GM19395 (cell line): ENCODE results near the gene CEP170.
"Not testable (repeated sequence)": the region's sequence is repeated elsewhere in the genome, so short reads cannot be mapped to it uniquely, and the experiment has no call there.

Experiments
- ATAC-seq: cut with Tn5 transposase; IDR thresholded peaks from one replicate; pipeline ENCODE4 v1.9.1; 2021; ENCODE audit warnings: mild to moderate bottlenecking, moderate library complexity; ENCODE audit not compliant: unreplicated experiment

CEP170 gene

GRCh38 chr1:243236604-243237252, 18.4 kb downstream of the CEP170 start:
- peak; percentile 87 for ATAC-seq

- ATAC-seq = no peak
These were observed 20.0 kb downstream of the CEP170 start for GRCh38 chr1:243234978-243235647.

- ATAC-seq = no peak
These were observed 21.2 kb downstream of the CEP170 start for GRCh38 chr1:243233908-243234307.

- no peak for ATAC-seq
These were observed 24.2 kb downstream of the CEP170 start for GRCh38 chr1:243230914-243231313.

GRCh38 chr1:243229526-243229925, 25.6 kb downstream of the CEP170 start:
- ATAC-seq = no peak

DNA sequence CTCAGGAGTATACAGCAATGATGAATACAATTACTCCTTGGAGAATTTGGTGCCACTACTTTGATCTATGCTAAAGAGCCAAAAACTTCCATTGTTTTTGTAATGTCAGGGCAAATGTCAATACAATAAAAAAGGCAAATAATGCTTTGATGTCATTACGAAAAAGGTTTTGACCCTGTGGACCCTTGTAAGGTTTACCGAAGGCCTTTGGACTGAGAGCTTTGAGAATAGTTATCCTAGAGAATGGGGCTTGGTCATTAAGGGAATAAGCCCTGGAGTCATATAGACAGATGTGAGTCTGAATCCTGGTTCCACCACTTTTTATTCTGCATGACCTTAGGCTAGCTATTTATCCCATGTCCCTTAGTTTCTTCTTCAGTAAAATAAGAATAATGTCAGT, 27.5 kb downstream of the CEP170 start:
- ATAC-seq = no peak

GRCh38 chr1:243218059-243218458, 37.0 kb downstream of the CEP170 start:
- ATAC-seq = no peak

DNA sequence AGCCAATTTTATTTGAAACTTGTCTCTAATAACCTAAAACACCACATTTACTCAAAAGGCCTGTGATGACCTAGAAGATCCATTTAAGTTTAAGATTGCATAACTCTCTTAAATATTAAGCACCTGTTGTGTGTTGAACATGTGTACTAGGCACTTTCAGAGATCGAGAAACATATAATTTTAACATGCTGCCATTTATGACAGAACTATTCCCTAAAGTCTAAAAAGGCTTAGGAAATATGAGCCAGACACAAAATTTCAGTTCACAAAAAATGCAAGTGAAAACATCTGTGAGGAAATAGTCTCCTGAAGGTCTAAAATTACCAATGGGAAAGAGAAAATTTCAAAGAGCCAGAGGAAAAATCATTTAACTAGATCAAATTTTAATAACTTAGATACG, 37.7 kb downstream of the CEP170 start:
- no peak for ATAC-seq

DNA sequence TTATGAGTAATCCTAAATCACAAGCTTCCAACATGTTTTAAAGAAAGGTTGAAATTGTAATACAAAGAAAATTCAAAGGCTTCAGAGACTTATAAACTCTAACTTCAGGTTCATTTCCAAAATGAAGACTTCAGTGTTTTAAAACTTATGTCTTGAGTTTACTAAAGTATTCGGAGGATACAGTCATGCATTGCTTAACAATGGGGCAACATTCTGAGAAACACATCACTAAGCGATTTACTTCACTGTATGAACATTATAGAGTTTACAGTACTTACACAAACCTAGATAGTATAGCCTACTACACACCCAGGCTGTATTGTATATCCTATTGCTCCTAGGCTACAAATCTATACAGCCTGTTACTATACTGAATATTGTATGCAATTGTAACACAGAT, 38.3 kb downstream of the CEP170 start:
- no peak for ATAC-seq

GRCh38 chr1:243215276-243215875, 39.7 kb downstream of the CEP170 start:
- not testable (repeated sequence) for ATAC-seq

GRCh38 chr1:243213045-243213787, 41.9 kb downstream of the CEP170 start:
- no peak for ATAC-seq

- ATAC-seq = not testable (repeated sequence)
These were observed 43.1 kb downstream of the CEP170 start for GRCh38 chr1:243211984-243212383.

- not testable (repeated sequence) for ATAC-seq
These were observed 50.0 kb downstream of the CEP170 start for GRCh38 chr1:243205026-243205501.

- not testable (repeated sequence) for ATAC-seq
These were observed 50.7 kb downstream of the CEP170 start for GRCh38 chr1:243204336-243204735.

- ATAC-seq = not testable (repeated sequence)
These were observed 51.9 kb downstream of the CEP170 start for GRCh38 chr1:243203196-243203595.

DNA sequence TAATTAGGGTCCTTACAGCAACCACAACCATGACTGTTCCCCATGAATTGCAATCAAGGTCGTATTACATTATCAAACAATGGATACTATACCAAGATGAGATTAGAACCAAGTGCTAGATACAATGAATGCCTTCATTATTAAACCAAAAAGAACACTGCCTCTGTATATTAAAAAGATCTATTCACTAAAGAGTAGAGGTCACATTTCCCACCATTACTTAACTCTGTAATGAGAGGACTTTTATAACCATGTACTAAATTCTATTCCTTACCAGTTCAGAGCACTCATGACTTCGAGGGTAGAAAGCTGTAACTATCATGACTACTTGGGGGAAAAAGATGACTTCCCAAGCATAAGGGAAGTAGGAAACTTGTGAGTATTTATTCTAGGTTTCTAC, 53.8 kb downstream of the CEP170 start:
- not testable (repeated sequence) for ATAC-seq

DNA sequence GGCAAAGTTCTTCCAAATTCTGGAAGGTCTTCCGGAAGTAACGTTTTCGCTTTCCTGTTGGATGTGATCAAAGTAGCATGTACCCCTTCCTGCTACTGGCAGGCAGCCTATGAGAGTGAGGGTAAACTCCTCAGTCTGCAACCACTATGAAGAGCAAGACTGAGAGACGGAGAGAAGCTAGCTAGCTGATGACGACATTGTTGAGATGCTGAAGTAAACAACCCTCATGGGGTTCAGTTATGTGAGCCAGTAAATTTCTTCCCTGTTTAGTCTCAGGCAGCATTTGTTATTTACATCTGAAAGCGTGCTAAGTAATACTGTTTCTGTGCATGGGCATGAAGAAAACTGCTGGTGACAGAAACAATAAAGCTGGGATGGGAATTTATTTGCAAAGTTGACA, 57.6 kb downstream of the CEP170 start:
- ATAC-seq = not testable (repeated sequence)

DNA sequence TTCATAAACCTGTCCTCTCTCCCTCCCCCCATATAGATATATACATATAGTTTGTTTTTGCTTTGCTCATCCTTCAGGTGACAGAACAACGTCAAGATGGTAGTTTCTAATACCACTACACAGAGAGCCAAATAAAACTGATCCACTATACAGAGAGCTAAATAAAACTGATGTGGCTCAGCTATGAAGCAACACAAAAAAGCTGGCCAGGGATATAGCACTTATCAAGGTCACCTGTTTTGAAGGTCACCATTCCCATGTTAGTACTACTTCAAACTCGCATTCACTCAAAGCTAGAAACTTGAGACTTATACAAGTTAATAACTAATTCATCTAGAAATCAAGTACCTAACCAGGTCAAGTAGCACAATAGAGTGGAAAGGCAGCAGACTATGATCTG, 61.8 kb downstream of the CEP170 start:
- ATAC-seq = not testable (repeated sequence)

DNA sequence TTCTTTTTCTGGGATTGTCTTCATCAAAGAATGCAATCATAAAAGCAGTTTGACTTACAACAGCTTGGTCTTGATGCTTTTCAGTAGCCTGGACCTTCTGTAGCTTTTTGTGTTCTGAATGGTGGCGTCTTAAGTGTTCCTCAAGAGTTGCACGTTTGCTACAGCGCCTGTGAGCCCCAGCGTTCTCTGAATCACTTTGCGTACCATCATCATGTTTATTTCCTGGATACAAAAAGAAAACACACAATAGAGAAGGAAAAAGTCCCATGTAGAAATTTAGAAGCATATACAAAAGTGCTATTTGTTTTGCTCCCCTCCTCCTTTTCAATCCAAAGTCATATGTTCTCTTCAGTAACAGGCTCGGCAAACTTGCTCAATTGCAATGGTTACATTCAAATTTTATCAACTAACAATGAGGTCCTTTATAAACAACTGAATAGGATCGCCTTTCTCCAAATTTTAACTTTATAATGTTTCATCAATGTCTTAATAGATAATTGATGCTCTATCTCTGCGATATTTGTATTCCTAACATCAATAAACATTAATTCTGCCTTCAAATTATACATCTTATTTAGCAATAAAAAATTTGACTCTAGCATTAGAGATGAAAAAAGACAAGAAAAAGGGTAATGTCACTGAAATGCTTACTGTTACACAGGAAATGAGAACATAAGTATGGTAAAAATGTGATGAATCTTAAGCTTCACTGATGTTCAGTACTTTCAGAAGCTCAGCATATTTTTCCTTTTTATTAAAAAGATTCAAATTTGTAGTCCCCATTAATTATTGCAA, 68.7 kb downstream of the CEP170 start:
- not testable (repeated sequence) for ATAC-seq

DNA sequence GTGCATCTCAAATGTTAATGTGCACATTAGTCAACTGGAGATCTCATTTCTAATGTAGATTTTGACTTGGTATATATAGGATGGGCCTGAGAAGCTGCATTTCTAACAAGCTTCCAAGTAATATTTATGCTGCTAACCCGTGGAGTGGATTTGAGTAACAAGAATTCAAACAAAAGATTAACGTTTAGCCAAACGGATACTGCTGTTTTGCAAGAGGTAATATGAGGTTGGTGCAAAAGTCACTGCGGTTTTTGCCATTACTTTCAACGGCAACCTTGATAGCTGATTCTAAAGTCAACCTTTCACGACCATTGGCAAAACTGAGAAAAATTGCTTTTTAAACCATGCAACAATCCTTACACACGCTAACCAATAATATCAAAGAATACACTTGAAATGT, 70.3 kb downstream of the CEP170 start:
- not testable (repeated sequence) for ATAC-seq
